ENCODE results near the gene CHRM3.

CHRM3 gene

GRCh38 chr1:239413916-239414315 lies 27.5 kb downstream of the CHRM3 start:
- DNase-seq (ENCODE audit: low spot score) = no peak

DNA sequence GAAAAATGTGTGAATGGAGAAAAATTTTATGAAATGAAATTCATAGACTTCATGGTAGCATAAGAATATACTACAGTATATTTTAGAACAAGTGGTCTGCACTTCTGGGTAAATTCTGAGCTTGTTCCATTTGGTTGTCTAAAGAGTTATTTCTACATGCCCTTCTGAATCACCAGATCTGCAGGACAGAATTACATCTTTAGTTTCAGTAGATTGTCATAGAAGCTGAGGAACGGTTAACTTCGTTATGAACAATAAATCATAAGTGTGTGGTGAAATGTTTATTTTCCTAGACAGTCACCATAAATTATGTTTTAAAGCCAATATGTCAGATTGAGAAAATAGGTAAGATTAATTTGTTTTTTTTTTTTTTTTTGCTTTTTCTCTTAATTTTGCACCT lies 30.9 kb downstream of the CHRM3 start:
- DNase-seq (ENCODE audit: low spot score) = no peak

DNA sequence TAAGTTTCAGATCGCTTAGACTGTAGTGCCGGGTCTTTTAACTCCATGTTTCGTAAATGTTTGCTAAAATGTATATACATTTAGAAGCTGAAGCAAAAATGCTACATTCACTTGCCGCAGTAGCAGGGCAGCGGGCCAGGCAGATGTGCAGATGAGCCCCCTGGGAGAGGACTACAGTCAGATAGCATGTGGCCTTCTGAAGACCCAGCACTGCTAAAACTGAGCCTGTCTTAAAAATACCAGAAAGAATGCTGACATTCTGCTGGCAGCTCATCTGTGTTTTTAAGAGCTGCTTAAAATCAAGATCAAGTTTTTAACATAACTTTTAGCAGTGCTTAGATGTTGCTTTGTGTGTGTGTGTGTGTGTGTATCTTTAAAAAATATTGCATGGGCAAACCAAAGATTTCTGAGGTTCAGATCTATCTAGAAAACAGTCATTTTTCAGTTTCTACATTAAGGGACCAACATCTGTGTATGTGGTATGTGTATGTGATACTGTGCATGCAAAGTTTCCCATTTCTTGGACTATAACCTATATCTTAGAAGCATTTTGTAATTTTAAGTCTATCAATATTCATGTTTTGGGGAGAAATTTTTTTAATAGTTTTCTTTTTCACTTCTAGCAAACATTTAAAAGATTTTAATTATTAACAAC lies 31.7 kb downstream of the CHRM3 start:
- no peak for DNase-seq (ENCODE audit: low spot score)

DNA sequence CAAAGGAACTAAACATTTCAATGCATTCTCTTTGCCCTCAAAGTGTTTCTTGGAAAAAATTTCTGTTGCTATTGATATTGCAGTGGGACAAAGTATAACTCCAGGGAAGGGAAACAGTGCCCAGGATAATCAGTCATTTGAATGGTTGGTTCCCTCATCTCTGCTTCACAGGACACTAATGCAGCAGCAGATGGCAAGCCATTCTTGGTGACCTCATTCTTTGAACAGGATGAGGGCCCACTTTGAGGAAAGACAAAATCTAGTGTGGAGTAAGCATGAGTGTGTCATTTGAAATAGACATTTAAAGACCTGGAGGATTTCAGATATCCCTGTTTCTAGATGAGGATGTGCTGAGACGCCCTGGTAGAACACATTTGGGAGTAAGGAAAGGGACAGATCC lies 32.3 kb downstream of the CHRM3 start:
- no peak for DNase-seq (ENCODE audit: low spot score)

DNA sequence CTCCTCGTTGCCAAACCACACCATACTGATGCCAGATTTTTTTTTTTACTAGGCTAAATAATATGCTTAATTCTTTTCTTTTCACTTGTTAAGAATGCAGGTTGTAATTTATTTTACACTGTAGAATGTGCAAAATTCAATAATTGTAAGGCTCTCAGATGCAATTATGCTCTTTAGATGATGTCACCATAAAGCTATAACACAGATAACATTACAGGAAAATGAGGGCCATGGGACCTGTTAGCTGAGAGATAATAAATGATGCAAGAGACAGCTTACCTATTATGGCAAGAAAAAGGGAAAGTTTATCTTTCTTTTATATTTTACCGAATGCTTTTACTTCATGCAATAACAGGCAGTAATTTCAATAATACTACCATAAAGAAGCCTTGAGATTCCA lies 35.4 kb downstream of the CHRM3 start:
- no peak for DNase-seq (ENCODE audit: low spot score)

DNA sequence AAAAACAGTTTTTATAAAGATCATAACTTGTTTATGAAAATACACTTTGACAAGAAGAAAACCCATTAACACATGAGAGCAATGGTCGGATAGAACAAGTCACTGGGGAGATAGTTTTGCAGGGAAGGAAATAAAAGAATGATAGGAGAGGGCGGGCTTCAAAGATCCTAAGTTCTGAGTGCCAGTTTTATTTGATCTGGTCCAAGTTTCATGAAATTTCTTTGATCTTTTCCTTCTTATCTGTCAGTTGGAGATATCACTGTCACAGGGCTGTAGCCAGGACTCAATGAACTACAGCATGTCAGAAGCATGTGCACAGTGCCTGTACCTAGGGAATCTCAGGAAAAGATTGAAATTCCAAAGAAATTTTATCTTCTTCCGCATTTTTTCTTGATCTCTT lies 36.5 kb downstream of the CHRM3 start:
- no peak for DNase-seq (ENCODE audit: low spot score)

DNA sequence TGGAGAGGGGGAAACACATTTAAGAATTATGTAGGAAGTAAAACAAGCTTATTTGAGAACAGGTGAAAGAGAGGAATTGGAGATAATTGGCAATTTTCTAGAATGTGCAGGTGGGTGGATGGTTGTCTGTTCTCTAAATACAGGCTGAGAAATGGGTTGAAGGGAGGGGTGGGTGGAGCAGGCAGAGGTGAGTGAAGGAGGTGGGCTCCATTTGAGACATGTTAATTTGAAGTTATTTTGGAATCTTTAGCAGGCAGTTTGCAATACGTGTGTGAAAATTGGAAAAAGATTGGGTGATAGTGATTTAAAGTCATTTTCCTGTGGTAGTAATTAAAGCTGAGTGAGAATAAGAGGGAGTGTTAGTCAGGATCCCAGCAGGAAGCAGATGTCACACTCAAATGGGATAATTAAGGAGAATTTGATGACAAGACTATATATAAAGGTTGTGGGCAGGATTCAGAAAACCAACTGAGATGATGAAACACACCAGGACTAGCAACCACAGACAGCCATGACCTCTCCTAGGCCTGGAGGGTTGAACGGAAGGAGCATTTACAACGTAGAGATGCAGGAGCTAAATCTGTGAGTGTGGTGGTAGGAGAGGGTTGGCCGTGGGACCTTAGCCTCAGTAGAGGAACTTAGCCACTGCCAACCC lies 40.6 kb downstream of the CHRM3 start:
- DNase-seq (ENCODE audit: low spot score) = no peak

GRCh38 chr1:239427712-239428111 lies 41.3 kb downstream of the CHRM3 start:
- DNase-seq (ENCODE audit: low spot score) = no peak

- no peak for DNase-seq (ENCODE audit: low spot score)
Measured at GRCh38 chr1:239428120-239428710, 41.8 kb downstream of the CHRM3 start.

GRCh38 chr1:239429163-239429562 lies 42.8 kb downstream of the CHRM3 start:
- no peak for DNase-seq (ENCODE audit: low spot score)

DNA sequence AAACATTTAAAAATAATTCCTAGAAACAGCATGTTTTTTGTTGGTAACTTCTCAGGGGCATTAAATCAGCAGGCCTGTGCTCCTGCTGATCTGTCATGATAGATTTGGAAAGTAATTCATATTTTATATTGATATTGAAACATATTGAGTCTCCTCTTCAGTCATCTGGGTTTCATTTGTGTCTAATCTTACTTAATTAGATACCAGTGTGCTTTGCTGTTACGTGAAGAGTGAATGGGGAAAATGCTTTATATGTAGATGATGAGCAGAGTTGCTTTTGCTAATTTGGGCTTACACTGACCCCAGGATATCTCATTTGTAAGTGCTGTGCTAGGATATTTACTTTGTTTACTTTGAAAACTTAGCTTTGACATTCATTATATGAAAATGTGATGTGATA lies 45.9 kb downstream of the CHRM3 start:
- DNase-seq (ENCODE audit: low spot score) = no peak

DNA sequence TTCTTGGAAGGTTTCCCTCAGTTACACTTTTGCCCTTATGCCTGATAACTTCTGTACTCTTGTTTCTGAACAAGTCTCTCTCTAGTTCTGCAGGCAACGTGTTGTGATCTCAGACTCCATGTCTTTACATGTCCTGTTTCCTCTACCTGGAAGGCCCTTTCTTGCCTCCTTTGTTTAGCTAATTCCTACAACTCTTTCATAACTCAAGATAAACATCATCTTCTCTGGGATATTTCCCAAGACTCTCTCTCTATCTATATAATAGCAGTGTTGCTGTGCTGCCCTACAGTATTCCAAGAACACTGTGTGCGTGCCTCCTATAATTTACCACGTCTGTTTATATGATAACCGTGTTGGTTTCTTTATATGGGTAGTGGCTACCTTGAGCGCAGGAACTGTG lies 47.8 kb downstream of the CHRM3 start:
- DNase-seq (ENCODE audit: low spot score) = no peak

Data from ecto neural progenitor cell (in vitro differentiated cells).